HG02642 (cell line): Measurements from ENCODE around the gene NKG7.

Source experiments
- ATAC-seq: cut with Tn5 transposase; IDR thresholded peaks from one replicate; pipeline ENCODE4 v1.9.1; 2021; ENCODE audit warnings: mild to moderate bottlenecking; ENCODE audit not compliant: unreplicated experiment, poor library complexity

Gene NKG7

DNA sequence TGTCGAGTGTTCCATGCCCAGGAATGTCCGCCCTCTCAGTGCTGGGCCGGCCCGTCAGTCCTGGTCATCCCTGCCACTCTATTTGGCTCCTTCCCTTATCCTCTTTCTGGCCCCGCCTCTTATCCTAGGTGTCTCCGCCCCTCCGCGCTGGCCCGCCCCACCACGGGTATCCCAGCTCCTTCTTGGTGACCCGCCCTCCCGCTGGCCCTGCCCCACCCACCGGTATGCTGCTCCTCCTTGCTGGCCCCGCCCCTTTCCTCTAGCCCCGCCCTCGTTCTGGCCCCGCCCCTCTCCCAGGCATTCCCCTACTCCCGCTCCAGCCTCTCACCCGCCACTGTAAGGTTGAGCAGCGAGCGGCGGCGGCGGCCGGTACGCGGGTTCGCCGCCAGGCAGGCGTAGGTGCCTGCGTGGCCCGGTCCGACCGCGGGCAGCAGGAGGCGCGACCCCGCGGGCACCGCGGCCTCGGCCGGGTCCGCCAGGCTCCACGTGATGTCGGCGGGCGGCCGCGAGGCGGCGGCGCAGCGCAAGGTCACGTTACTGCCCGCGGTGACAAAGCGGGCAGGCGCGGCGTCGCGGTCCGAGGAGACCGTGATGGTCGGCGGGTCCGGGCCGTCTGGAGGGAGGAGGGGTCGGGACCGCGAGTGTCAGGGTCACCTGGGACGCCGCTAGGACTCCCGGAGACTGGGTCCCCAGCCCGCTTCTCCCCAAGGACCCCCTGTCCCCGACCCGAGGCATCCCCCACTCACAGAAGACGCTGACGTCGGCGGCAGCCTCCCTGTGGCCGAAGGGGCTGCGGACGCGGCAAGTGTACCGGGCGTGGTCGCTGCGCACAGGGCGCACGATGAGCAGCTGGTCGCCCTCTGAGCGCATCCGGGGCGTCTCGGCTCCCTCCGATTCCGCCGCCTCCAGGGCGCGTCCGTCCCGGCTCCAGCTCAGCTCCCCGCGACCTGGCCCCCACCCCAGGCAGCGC, 32.5 kb downstream of the NKG7 start:
- ATAC-seq, result peak; percentile 60

DNA sequence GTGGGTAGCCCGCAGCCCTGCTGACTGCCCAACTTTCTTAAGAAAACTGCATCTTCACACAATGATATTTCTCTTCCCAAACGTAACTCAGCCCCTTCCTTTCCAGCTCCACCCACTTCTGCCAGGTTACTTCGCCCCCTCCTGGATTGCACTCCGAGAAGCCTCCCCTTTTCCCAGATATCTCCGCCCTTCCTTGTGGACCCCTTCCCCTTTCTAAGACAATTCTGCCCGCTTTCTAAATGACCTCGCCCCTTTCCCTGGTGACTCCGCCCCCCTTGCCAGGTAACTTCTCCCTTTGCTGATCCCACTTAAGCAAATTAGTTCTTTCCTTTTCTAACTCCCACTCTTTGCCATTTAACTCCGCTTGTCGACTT, 33.2 kb downstream of the NKG7 start:
- ATAC-seq, result peak; percentile 1

DNA sequence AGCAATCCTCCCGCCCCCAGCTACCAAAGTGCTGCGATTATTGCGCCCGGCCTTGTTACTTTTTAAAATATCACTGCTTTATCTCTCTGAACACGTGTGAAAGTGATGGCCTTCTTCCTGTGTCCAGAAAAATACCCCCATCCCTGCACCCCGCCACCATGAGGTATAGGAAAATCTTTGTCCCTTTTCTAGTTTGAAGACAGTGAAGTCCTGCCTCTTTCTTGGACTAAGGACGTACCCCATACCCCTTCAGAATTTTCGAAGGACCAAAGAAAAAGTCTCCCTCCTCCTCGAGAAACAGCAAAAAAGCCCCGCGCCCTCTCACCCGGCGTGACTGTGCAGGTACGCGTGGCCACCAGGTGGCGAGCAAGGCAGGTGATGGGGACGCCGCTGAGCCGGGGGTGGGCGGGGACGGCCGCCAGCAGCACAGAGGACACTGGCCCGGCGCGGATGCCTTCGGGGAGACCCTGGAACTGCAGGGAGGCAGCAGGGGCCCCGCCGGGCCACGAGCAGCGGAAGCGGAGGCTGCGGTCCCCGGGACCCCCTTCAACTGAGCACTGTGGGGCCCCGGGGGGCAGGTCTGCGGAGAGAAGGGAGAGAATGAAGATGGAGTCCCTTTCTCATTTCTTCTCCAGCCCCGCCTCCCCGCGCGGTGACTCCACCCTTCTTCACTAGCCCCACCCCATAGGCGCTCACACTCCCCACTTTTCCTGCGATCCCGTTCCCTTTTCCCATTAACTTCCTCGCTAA, 33.7 kb downstream of the NKG7 start:
- peak; percentile 65 for ATAC-seq

DNA sequence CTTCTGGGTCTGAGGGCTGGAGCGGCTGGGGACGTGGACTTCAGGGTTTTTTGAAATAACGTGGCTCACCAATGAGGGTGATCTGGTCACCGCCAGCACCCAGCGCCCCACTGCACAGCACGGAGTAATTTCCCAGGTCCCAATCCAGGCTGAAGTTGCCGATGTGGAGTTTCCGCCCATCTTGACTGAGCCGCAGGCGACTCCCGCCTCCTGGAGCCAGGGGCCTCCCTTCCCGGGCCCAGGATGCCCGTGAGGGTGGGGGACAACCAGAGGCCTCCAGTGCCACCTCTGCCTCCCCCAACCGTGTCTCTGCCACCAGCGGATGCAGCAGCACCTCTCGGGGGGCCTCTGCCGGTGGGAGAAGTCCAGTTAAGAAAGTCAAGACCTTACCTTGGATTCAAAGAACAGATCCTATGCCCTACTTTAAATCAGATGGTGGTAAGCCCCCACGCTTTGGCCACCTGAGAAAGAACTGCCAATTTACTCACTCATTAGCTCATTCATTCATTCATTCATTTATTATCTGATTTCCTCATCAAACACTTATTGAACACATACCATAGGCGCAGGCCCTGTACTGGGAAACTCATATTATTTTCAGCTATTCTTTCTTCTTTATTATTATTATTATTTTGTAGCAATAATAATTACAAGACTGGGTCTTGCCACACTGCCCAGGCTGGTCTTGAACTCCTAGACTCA, 34.4 kb downstream of the NKG7 start:
- no peak for ATAC-seq

DNA sequence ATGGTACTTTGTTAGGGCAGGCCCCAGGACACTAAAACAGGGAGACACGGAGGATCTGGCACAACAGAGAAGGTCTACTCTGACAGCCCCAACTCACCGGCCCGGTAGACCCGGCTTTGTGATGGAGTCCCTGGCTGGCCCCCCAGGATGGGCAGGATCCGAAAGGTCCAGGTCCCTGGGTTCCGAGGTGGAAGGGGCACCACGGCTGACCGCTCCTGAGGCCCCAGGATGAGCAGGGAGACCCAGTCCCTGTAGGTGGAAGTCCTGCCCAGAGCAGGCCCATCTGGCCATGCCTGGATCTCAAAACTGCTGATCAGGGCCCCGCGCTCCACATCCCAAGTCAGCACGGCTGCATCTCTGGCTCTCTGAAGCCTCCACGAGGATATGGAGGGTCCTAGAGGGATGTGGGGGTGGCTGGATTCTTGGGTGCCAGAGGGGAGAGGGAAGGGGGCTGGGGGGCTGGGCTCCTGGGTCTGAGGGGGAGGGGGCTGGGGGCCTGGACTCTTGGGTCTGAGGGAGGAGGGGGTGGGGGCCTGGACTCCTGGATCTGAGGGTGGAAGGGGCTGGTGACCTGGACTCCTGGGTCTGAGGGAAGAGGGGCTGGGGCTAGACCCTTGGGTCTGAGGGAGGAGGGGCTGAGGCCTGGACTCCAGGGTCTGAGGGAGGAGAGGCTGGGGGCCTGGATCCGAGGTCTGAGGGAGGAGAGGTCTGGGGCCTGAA, 35.2 kb downstream of the NKG7 start:
- no peak for ATAC-seq

DNA sequence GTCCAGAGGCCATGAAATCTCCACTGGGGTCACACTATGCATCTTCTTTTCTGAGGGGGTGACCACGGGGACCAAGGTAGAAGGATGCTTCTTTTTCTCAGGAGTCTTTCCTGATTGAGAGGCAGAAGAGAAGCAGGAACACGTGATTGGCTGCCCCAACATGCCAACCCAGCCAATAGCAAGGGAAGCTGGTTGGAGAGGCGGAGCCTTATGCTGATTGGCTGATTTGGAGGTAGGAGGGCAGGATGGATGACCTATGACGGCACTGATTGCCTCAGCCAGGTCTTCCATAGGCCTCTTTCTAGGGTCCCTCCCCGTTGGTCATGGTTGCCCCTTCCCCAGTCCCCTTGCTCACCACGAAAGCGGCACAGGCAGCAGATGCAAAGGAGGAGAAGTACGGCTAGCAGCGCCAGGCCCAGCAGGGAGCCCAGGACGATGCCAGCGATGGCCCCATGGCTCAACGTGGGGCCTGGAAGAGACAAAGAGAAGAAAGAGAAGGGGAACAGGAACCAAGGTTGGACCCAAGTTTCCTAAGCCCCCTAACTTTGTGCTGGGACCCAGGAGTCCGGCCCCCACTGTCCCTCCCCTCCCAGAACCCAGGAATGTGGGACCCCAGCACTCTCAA, 38.5 kb downstream of the NKG7 start:
- no peak for ATAC-seq

DNA sequence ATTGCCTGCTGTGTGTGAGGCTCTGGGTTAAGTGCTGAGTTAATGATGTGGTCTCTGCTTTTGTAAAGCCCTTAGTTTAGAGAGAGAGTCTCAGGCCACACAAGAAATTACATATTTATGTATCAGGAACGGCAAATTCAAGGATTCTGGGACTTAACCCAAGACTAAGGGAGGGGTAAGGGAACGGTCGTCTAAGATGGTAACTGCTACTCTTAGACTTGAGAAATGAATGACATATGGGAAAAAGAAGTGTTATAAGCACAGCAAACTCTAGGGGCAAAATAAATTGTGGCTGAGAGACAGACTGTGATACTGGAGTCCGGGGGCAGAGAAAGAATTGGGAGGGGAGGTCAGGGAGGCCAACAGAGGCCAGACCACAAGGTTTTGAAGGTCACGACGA, 40.7 kb downstream of the NKG7 start:
- ATAC-seq, result no peak

DNA sequence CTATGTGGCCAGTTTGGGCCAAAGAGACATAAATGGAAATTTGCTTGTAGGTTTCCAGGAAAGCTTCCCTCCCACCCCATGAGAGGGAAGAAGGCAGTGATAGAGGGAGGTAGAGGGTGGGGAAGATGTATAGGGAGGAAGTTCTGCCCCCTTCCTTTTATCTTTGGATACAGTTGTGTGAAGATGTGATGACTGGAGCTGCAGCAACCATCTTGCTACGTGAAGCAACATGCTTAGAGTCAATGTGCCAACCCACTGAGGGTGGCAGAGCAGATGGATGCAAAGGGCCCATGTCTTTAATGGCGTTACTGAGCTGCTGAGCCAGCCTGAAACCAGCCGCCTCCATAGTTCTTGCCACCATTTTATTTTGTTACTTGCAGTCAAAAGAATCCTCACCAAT, 41.3 kb downstream of the NKG7 start:
- ATAC-seq, result no peak

DNA sequence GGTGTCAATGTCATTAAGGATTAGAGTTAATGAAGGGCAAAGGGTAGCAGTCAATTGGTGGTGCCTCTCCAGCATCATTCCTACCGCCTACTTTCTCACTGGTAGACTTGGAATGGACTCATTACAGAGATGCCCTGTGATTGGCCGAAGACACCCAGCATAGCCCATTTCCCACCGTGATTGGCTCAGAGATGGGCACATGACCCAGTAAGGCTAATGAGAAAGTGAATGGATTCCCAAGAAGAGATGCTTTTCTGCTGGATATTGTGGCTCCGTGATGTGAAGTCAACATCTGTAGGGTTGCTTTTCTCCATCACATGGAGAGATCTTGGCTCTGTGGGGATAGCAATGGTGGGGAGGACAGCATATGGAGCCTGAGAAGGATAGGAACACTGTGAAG, 42.1 kb downstream of the NKG7 start:
- ATAC-seq, result no peak

DNA sequence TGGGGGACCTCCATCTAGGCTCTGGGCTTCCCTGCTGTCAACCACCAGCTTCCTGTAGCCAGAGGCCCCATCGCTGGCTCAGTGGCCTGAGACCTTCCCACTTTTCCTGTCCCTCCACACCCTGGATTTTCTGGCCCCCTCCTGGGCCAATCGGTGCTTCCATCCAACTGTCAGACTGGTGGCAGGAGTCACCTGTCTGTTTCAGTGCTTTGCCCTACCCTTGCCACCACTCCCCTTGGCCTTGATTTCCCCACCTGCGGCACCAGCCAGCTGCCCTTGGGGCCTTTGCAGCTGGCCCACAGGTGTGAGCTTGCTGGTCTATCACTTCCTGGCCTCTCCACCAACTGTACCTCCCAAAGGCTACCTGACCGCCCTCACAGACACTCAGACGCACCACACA, 43.0 kb downstream of the NKG7 start:
- ATAC-seq, result no peak

DNA sequence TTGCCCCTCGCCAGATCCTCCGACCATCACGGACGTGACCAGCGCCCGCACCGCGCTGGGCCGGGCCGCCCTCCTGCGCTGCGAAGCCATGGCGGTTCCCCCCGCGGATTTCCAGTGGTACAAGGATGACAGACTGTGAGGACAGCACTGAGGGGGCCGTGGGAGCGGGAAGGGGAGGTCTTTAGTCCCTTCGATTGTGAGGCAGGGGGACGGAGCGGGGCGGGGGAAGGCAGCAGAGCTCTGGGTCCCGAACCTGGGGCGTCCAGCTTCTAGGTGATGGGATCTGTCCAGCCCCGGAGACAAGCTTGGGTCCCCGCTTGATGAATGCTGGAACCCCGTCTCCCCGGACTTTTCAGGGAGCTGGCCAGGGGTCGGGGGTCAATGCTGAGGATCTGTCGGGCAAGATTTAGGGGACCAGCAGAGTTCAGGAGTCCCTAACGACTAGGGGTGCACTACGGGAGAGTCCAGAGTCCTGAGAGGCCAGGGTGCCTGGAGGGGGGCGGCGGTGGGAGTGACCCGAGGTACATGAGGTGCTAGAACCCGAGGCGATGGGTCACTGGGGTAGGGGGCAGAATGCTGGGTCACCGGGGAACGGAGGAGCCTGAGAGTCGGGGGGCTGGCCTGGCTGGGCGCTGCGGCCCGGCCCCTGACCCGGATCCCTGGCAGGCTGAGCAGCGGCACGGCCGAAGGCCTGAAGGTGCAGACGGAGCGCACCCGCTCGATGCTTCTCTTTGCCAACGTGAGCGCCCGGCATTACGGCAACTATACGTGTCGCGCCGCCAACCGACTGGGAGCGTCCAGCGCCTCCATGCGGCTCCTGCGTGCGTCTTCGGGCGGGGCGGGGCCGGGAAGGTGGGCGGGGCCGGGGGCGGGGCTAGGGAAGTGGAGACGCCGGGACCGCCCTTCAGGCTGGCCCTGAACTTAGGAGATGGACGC, 45.1 kb downstream of the NKG7 start:
- ATAC-seq, result no peak

DNA sequence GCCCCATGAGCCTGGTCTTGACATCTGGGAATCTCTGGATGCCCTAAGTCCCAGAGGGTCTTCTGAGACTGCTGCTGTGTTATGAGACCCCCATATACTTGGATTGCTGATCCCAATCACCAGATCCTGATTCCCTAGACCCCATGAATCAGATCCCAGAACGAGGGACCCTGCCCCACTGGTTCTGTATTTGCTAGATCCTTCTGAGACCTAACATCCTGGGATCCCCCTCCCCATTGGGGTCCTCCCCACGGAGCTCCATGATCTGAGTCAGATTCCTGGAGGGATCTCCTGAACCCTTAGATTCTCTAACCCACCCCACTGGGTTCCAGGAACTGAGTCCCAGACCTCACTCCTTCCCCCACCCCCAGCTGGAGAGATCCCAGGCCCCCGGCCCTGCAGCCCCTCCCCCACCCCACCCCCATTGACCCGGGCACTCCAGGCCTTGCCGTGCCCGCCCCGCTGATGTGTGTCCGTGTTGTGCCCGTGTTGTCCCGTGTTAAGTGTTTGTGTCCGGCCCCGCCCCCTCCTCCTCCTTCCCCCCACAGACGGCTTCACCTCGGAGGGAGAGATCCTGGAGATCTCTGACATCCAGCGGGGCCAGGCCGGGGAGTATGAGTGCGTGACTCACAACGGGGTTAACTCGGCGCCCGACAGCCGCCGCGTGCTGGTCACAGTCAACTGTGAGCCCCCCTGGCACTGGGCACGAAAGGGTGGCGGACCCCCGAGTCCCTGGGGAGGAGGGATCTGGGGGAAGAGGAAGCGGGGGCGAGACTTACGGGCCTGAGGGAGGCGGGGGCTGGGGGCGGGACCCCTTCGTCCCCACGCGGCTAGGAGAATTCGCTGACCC, 46.0 kb downstream of the NKG7 start:
- ATAC-seq, result no peak

DNA sequence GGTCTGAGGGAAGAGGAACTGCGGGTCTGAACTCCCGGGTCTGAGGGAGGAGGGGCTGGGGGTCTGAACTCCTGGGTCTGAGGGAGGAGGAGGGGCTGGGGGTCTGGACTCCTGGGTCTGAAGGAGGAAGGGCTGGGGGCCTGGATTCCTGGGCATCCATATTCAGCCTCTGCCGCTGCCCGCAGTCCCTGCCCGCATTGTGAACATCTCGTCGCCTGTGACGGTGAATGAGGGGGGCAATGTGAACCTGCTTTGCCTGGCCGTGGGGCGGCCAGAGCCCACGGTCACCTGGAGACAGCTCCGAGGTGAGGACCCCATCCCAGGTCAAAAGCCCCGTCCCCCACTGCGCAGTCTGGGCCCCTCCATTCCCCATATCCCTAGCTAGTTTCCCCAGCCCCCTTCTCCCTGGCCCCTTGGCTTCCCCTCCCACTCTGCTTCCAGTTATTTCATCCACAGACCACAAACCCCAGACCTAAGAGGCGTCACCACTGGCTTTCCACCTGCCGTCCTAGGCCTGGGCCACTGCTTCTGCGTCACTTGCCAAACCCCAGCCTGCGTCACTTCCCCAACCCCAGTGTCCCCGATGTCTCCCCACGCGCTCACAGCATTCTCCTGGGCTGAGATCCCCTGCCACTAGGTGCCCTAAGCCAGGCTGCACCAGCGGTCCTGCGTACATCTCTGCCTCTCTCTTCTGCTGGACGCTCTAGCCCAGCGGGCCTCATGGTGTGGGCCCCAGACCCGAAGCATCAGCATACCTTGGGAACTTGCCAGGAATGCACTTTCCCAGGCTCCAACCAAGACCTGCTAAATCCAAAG, 47.1 kb downstream of the NKG7 start:
- ATAC-seq, result no peak

DNA sequence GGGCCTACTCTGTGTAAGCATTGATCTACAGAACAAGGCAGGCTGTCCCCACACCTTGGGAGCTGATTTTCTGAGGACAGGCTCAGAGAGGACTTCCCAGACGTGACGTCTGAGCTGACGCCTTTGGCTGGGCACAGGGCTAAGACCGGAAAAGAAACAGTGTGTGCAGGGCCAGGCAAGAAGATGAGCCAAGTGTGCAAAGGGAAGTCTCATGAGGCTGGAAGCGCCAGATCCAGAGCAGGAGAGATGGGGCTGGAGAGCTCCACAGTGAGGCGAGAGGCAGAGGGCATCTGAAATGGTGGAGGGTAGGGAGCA, 48.3 kb downstream of the NKG7 start:
- no peak for ATAC-seq

DNA sequence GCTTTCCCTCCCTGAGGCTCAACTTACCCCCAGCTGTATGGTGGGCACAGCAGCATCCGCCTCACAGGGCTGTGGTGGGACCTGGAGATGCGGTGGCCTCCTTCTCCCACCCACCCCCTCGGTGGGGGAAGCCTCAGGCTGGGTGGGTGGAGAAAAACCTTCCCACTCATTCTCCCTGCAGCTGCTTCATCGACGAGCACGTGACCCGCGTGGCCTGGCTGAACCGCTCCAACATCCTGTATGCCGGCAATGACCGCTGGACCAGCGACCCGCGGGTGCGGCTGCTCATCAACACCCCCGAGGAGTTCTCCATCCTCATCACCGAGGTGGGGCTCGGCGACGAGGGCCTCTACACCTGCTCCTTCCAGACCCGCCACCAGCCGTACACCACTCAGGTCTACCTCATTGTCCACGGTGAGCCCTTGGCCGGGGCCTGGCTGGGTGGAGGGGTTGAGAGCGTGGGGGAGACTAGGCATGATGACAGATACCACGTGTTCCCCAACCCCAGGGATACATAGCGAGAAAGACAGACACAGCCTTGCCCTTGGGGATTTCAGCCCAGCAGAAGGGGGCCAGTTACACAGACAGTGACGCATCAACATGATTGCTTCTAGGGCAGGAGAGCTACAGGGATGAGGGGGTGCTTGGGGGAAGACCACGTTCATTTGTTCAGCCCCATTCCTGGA, 48.8 kb downstream of the NKG7 start:
- ATAC-seq, result no peak

DNA sequence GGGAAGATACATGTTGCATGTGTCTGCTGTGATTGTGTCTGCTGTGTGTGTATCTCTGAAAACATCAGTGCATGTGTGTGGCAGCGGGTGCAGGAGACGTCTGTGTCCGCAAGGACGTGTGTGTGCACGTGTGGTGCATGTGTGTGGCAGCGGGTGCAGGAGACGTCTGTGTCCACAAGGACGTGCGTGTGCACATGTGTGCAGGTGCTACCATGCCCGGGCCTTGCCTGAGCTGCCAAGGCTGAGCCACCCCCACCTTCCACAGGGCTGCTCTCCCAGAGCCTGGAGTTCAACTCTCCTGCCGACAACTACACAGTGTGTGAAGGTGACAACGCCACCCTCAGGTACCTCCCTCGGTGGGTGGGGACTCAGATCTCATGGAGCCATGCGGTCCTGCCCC, 50.7 kb downstream of the NKG7 start:
- no peak for ATAC-seq
